Endometrium (tissue), 2 donors: ENCODE data around the gene WRAP73.
"Not testable (repeated sequence)": the region's sequence is repeated elsewhere in the genome, so short reads cannot be mapped to it uniquely, and the experiment has no call there.

ENCODE experiments used
- FAIRE-seq: peaks from 2 replicates; lab custom pipeline; 2012; peaks lifted over from hg19 to GRCh38; lab: Jason Lieb, UNC
- donor health status: control.
- donor health status: control.

Gene WRAP73

DNA sequence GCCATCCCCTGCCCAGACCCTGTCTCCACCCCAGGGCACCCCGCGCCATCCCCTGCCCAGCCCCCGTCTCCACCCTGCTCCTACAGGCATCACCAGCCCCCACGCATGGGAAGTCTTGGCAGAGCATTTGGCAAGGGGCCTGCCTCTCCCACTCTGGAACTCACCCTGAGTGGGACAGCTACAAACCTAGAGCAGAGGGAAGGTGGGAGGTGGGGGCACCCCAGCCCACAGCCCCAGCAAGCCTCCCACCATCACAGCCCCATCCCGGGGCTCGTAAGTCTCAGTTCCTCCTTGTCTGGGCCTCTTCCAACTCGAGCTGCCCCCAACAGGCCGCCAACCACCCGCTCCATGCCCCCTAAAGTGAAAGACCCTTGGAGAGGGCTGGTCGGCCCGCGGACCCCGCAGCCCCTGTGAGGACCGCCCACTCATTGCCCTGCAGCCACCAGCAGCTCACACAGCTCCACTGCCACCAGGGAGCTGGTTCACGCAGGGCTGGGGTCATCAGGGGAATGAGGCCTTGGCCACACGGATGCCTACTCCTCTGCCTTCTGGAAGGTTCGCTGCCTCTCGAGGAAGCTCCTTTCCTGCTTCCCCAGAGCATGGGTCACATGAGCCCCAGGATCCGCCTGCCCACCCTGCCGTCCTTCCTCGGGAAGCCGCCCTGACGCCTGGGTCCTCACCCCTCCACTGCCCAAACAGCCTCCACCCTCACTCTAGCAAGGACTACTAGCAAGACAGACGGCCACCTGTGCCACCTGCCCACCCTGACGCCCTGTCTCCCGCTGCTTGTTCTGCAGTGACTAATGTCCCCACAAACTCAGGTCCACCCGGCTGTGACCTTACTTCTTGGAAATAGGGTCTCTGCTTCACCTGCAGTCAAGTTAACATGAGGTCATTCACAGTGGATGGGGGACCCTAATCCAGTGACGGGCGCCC, 53.0 kb downstream of the WRAP73 start:
- no peak for FAIRE-seq

DNA sequence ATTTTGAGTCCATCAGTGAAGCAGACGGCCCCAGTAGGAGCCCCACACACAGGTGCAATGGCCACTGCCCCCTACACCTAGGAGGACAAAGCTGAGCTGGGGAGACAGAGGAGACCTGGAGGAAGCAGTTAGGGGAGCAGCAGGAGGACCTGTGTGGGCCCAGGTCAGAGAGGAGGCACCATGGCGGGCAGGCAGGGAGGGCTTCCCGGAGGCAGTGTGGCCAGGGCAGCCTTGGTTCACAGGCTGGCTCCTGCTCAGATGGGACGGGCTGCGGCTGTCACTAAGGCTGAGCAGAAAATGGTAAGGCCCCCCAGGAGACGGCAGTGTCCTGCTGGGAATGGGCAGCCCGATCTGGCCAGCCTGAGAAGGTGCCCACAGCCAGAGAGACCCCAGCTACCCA, 54.0 kb downstream of the WRAP73 start:
- FAIRE-seq: no peak

DNA sequence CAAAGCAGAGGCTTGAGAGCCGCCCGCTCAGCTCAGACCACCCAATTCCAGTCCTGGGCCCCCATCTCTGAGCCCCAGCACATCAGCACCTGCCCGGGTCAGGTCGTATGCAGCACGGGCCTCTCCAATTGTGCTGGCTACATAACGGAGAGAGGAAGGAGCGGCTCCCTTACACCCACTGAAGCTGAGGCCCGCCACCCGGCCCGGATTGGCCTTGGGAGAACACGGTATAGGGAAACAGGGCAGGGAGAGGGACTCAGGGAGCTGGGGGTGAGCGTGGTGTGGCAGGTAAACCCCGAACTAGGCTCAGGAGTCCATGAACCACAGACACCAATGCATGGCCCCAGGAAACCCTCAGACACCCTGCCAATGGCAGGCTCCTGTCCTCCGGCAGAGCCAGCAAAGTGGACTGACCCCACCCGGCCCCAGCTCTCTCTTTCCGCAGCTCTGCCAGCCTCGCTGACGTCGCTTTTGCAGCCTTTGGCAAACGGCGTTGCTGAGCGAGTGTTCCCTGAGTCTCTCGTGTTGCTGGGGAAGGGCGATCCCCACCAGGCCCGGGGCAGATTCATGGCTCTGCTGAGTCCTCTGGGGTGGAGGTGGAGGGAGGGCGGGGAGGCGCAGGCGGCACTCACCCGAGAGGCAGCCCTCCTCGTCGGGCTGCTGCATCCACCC, 55.1 kb downstream of the WRAP73 start:
- no peak for FAIRE-seq

DNA sequence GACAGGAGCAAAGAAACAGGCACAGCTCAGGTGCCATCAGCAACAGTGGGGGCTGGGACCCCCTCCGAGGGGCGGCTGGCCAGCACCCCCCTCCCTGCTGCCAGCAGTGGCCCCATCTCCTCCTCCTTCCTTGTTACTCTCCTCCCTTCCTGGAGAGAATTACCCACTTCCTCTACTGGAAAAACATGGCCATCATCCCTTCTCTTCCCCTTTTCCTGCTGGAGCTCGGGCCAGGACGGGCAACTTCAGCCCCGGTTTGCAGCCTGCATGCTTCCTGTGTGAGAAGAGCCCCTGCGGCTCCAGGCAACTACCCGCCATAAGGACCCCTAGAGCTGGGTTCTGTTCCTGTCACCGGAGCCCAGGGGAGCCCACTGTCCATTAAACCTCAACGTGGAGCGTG, 56.2 kb downstream of the WRAP73 start:
- no peak for FAIRE-seq

DNA sequence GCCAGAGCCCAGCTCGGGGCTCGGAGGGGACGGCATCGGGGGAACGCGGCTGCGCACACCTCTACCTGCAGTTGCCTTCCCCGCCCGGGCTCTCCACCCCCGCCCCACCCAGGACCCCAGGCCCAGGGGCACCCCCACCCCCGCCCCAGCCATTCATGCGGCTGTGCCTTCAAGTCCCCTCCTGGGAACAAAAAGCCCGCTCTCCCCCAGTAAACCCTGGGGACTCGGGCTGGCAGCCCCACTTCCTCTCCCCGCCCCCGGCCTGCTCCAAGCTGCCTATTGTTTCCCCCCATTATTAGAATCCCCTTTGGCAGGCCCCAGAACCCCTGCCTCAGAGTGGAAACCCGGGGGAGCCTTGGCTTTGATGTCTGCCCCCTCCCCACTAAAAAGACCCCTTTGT, 56.6 kb downstream of the WRAP73 start:
- no peak for FAIRE-seq

DNA sequence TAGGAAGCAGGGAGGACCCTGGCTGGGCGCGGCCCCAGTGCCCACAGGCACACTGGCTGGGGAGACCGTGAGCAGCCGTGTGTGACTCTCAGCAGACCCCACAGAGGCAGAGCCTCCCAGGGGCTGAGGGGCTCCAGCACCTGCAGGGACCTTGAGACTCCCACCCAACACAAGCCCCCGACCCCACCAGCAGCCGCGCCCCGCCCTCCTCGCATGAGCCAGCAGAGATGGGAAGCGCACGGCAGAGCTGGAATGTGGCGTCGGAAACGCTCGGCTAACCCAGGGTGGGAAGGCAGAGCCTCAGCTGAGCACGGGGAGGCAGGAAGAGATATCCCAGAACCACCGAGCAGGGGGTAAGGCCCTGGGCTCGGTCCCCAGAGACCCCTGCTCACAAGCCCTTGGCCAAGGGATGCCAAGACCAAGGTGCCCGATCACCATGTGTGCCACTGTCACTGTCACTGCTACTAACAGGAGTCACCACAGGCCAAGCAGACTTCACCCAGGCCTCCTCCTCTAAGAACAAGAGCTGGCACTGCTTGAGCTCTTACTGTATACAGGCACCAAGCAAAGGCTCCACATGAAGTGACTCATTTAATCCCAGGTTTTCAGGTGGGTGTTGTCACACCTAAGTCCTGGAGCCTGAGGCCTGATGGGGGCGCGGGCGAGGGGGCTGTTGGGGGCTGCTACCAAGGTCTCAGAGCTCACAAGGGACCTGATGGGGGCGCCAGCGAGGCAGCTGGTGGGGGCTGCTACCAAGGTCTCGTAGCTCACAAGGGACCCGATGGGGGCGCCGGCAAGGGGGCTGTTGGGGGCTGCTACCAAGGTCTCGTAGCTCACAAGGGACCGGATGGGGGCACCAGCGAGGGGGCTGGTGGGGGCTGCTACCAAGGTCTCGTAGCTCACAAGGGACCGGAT, 58.7 kb downstream of the WRAP73 start:
- FAIRE-seq: no peak

DNA sequence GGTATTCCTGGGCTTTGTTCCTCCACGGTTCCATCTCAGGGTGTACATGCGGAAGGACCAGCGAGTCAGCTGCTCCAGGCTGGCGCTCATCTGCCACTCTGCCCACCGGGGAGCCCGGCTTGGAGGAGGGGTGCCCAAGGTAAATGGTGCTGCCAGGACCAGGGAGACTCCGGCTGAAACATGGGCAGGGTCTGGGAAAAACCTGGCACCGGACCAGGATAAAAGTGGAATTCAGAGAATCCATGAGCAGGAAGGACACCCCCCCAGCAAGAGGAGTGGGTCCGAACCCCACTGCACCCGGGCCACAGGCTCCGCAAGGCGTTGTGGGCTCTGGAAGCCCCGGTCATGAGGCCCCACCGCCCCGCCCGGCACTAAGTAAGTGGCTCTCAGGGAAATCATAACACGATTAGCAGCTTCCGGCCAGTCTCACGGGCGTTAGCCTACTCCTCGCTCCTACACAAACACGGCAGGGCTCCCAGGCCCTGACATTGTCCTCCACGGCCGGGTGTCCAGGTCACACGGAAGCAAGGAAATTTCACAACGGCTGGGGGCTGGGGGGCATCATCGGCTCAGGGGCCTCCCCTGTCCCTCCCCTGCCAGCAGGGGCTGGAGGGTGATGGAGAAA, 59.7 kb downstream of the WRAP73 start:
- no peak for FAIRE-seq

DNA sequence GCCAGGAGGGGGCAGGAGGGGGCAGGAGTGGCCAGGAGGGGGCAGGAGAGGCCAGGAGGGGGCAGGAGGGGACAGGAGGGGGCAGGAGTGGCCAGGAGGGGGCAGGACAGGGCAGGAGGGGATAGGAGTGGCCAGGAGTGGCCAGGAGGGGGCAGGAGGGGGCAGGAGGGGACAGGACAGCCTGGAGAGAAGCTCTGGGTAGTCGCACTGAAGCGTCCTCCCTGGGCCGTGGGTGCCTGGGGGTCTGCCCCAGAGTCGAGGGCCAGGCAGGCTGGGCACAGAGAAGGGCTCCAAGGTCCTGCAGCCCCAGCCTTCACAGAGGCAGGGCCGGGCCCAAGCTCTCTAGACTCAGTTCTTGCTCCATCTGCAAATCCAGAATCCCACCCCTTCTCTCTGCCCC, 61.5 kb downstream of the WRAP73 start:
- no peak for FAIRE-seq

DNA sequence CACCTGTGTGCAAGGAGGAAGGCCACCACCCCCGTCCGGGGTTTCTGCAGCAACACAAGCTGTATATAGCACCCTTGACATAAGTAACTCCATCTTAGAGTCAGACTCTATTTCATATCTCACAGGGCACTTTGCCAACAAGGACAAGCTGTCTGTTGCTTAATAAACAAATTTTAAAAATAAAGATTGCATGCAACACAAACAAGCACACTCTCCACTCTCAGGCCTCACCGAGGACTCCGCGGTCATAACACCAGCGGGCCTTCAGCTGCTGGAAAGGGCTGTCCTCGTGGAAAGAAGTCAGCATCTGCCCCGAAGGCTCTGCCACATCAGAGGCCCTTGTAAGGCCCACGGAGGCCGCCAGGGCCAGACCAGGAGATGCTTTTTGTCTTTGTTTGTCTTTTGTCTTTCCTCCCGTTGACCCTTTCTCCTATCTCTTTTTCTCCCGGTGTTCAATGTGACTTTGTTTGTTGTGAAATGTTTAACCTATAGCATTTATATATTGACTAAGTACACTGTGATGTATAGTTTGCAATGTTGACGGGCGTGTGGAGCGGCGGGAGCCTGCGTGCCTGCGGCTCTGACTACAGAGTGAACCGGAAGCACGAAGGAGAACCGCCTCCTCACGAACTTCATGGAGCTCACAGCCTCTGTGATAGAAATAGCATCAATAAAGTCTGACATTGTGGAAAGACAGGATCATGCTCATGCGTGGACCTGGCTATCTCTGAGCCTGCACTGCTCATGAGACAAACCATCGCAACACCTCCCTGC, 62.7 kb downstream of the WRAP73 start:
- FAIRE-seq: no peak

DNA sequence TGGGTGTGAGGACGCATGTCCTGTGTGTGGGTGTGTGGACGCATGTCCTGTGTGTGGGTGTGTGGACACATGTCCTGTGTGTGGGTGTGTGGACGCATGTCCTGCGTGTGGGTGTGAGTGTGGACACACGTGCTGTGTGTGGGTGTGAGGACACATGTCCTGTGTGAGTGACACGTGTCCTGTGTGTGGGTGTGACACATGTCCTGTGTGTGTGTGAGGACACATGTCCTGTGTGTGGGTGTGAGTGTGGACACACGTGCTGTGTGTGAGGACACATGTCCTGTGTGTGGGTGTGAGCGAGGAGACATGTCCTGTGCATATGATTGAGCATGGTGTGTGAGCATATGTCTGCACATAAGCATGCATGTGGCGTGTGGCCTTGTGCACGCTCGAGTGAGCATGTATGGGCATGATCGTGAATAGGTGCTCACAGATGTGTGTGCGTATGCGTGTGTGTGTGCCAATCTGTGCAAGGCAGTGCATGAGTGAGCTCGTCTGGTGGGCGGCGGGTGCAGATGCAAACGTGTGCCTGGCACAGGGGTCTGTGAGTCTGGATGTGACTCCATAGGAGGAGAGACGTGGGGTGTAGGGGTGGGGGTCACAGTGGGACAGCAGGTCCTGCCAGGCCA, 63.8 kb downstream of the WRAP73 start:
- FAIRE-seq: no peak

DNA sequence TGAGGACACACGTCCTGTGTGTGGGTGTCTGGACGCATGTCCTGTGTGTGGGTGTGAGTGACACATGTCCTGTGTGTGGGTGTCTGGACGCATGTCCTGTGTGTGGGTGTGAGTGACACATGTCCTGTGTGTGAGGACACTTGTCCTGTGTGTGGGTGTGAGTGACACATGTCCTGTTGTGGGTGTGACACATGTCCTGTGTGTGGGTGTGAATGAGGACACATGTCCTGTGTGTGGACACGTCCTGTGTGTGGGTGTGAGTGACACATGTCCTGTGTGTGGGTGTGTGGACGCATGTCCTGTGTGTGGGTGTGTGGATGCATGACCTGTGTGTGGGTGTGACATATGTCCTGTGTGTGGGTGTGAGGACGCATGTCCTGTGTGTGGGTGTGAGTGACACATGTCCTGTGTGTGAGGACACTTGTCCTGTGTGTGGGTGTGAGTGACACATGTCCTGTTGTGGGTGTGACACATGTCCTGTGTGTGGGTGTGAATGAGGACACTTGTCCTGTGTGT, 64.5 kb downstream of the WRAP73 start:
- not testable (repeated sequence) for FAIRE-seq

DNA sequence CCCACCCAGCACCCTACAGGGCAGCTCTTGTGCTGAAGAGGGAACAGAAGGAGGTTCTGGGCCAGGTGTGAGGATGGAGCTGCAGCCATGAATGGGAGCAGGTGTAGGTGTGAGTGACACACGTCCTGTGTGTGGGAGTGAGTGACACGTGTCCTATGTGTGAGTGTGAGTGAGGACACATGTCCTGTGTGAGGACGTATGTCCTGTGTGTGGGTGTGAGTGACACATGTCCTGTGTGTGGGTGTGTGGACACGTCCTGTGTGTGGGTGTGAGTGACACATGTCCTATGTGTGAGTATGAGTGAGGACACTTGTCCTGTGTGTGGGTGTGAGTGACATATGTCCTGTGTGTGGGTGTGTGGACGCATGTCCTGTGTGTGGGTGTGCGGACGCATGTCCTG, 65.0 kb downstream of the WRAP73 start:
- FAIRE-seq: no peak

DNA sequence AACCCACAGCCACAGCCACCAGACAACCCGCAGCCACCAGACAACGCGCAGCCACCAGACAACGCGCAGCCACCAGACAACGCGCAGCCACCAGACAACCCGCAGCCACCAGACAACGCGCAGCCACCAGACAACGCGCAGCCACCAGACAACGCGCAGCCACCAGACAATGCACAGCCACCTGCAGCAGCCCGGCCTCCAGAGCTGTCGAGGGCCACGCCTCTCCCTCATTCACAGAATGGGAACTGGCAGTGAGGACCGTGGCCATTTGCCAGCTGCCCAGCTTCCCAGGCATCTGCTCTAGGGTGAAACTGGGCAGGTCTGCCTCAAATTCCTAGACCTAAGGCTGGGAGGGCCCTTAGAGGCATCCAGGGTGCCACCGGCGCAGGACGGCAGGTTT, 66.2 kb downstream of the WRAP73 start:
- not testable (repeated sequence) for FAIRE-seq

DNA sequence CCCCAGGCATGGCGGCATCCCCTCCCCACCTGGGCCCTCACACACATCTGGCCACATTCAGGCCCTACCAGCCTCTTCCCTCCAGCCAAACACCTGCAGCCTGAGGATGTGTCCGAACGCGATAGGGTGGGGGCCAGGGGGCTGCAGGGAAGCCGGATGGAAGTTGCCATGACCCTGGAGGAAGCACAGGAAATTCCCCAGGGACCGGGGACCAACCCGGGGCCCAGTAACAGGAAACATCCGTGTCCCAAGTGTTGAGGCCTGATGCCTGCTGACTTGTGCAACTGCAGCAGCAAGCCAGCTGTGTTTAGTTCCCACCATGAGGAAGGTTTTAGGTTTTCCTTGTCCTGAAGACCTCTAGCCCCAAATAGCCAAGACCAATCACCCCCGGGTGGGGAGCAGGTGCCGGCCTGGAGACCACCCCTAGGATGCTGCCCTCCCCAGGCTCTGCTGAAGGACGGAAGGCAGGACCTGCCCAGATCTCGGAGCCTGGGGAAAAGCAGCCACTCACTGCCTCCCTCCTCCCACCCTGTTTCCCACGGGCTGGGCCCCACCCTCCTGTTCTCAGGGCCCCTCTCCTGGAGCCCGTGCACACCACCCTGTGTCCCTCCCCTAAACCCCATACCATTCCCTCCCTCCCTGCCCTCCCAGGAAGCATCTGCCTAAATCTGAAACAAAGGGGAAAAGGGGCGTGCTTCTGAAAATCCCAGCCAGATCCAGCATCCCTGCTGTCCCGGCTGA, 68.4 kb downstream of the WRAP73 start:
- no peak for FAIRE-seq
